ENCODE data around the gene FOXR1. TPM values are rescaled to one million over a fixed set of nuclear protein-coding genes. Genes with fewer than 3 reads are reported as not detected.
"Not testable (repeated sequence)": the region's sequence is repeated elsewhere in the genome, so short reads cannot be mapped to it uniquely, and the experiment has no call there.

FOXR1 gene
- polyA plus RNA-seq, 6 donors from 2014 or later = not detected

DNA sequence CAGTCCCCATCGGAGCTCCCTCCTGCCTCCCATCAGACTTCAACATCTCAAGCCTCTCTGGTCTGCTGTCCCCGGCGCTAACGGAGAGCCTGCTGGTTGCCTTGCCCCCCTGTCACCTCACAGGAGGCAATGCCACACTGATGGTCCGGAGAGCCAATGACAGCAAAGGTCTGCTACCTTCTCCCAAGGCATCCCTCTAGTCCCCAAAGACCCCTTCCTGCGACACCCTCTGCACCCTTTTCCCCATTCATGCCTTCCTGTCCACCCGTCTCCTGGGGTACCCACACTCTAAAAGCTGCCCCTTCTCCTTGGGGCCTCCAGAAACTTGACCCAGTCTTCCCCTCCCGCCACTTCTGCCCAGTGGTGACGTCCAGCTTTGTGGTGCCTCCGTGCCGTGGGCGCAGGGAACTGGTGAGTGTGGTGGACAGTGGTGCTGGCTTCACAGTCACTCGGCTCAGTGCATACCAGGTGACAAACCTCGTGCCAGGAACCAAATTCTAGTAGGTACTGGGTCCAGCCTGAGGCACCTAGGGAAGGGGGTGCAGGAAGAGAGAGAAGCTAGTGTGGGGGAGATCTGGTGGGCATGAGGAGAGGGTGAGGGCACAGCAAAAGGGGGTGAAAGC, 14.6 kb upstream of the FOXR1 start:
- peaks cover 9 to 11% (median 10%) of the 10 kb centered on the region in 3 donors for H3K4me1 Mint-ChIP-seq
- peak overlapping the region in 1 of 8 donors; percentile 21 for H3K4me3 Mint-ChIP-seq
- DNase-seq = no peak
- H3K9me3 Mint-ChIP-seq = no peaks in the 10 kb centered on the region
- H3K27ac Mint-ChIP-seq = peak overlapping the region in 1 of 6 donors; percentile 83
- ATAC-seq (ENCODE audit: low read depth in 2 of 2) = peak; percentile 16 to 17
- peaks cover 0 to 43% (median 30%) of the 10 kb centered on the region in 3 donors for H3K27me3 Mint-ChIP-seq
- no peaks in the 10 kb centered on the region for H3K36me3 Mint-ChIP-seq

- Mint-ChIP-seq H3K4me1 (peaks cover 9 to 11% (median 10%) of the 10 kb centered on the region in 3 donors), H3K4me3 (no peak overlapping the region), H3K27me3 (peaks cover 4 to 43% (median 30%) of the 10 kb centered on the region in 3 donors), H3K27ac (peak overlapping the region in 3 of 6 donors; percentile 56 to 72 (median 70)), H3K9me3 (no peaks in the 10 kb centered on the region), H3K36me3 (no peaks in the 10 kb centered on the region)
- ATAC-seq (ENCODE audit: low read depth in 2 of 2) (no peak), DNase-seq (no peak)
Measured at GRCh38 chr11:118957549-118957948, 14.0 kb upstream of the FOXR1 start.

DNA sequence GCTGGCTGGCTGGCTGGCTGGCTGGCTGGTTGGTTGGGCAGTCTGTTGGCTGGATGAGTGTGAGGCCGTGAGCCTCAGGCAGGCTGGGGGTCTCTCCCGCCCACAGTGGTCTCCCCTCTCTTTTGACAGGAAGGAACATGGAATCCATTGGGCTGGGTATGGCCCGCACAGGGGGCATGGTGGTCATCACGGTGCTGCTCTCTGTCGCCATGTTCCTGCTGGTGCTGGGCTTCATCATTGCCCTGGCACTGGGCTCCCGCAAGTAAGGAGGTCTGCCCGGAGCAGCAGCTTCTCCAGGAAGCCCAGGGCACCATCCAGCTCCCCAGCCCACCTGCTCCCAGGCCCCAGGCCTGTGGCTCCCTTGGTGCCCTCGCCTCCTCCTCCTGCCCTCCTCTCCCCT, 13.6 kb upstream of the FOXR1 start:
- ATAC-seq (ENCODE audit: low read depth in 2 of 2) (no peak), DNase-seq (no peak)
- H3K27ac Mint-ChIP-seq = peak overlapping the region in 3 of 6 donors; percentile 44 to 77 (median 76)
- H3K4me1 Mint-ChIP-seq = peaks cover 9 to 11% (median 10%) of the 10 kb centered on the region in 3 donors
- H3K27me3 Mint-ChIP-seq = peaks cover 4 to 43% (median 27%) of the 10 kb centered on the region in 3 donors
- peak overlapping the region in 1 of 8 donors; percentile 29 for H3K4me3 Mint-ChIP-seq
- H3K36me3 Mint-ChIP-seq = no peaks in the 10 kb centered on the region
- H3K9me3 Mint-ChIP-seq = no peaks in the 10 kb centered on the region

DNA sequence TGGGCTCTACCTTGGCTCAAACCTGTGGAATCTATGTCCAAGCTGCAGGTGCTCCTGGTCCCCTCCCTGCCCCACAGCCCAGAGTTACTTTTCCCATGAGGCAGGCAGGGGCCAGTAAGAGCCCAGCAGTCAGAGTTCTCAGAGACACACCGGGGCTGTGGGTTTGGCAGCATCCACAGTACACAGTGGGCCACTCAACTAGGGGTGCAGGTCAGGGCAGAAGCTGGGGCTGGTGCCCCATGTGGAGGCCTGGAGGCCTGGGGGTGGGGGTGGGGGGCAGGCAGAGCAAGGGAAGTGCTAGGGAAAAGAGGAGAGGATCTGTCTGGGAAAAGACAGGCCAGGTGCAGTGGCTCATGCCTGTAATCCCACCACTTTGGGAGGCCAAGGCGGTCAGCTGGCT, 13.0 kb upstream of the FOXR1 start:
- no peak for DNase-seq
- H3K4me3 Mint-ChIP-seq = no peak overlapping the region
- H3K27ac Mint-ChIP-seq = no peak overlapping the region
- H3K9me3 Mint-ChIP-seq = no peaks in the 10 kb centered on the region
- ATAC-seq (ENCODE audit: low read depth in 2 of 2) = no peak
- peaks cover 9 to 11% (median 10%) of the 10 kb centered on the region in 3 donors for H3K4me1 Mint-ChIP-seq
- no peaks in the 10 kb centered on the region for H3K36me3 Mint-ChIP-seq
- peaks cover 4 to 42% (median 23%) of the 10 kb centered on the region in 3 donors for H3K27me3 Mint-ChIP-seq

GRCh38 chr11:118961189-118961588, 10.4 kb upstream of the FOXR1 start:
- Mint-ChIP-seq H3K4me3 (no peak overlapping the region), H3K27ac (no peak overlapping the region), H3K9me3 (no peaks in the 10 kb centered on the region), H3K36me3 (no peaks in the 10 kb centered on the region), H3K27me3 (peaks cover 2 to 18% (median 4%) of the 10 kb centered on the region in 3 donors), H3K4me1 (peaks cover 9 to 10% (median 10%) of the 10 kb centered on the region in 3 donors)
- DNase-seq (no peak), ATAC-seq (ENCODE audit: low read depth in 2 of 2) (no peak)

GRCh38 chr11:118961591-118961990, 10.0 kb upstream of the FOXR1 start:
- Mint-ChIP-seq H3K4me1 (peaks cover 5 to 6% (median 6%) of the 10 kb centered on the region in 3 donors), H3K27ac (no peak overlapping the region), H3K27me3 (peaks cover 0 to 14% (median 4%) of the 10 kb centered on the region in 3 donors), H3K36me3 (no peaks in the 10 kb centered on the region), H3K4me3 (no peak overlapping the region), H3K9me3 (no peaks in the 10 kb centered on the region)
- DNase-seq (no peak), ATAC-seq (ENCODE audit: low read depth in 2 of 2) (no peak)

DNA sequence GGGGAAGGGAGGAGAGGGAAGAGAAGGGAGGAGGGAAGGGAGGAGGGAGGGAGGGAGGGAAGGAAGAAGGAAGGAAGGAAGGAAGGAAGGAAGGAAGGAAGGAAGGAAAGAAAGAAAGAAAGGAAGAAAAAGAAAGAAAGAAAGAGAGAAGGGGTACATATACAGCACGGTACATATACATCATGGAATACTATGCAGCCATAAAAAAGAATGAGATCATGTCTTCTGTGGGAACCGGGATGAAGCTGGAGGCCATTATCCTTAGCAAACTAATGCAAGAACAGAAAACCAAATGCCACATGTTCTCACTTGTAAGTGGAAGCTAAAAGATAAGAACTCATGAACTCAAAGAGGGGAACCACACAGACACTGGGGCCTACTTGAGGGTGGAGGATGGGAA, 2.1 kb upstream of the FOXR1 start:
- not testable (repeated sequence) for ATAC-seq (ENCODE audit: low read depth in 2 of 2)

GRCh38 chr11:118973985-118974384, 2.4 kb downstream of the FOXR1 start:
- Mint-ChIP-seq H3K4me3 (no peak overlapping the region), H3K27ac (no peak overlapping the region), H3K9me3 (peaks cover 0 to 2% (median 0%) of the 10 kb centered on the region in 7 donors), H3K4me1 (no peaks in the 10 kb centered on the region), H3K27me3 (peaks cover 34 to 47% (median 40%) of the 10 kb centered on the region in 3 donors), H3K36me3 (peaks cover 0 to 8% of the 10 kb centered on the region in 2 donors)
- ATAC-seq (ENCODE audit: low read depth in 2 of 2) = no peak
- DNase-seq = no peak

More for the DNA sequence above, 2.1 kb upstream of the FOXR1 start:
- not testable (repeated sequence) for H3K27ac Mint-ChIP-seq, H3K4me3 Mint-ChIP-seq, H3K9me3 Mint-ChIP-seq, H3K4me1 Mint-ChIP-seq, DNase-seq, H3K36me3 Mint-ChIP-seq
- peaks cover 20 to 28% (median 22%) of the 10 kb centered on the region in 3 donors for H3K27me3 Mint-ChIP-seq

DNA sequence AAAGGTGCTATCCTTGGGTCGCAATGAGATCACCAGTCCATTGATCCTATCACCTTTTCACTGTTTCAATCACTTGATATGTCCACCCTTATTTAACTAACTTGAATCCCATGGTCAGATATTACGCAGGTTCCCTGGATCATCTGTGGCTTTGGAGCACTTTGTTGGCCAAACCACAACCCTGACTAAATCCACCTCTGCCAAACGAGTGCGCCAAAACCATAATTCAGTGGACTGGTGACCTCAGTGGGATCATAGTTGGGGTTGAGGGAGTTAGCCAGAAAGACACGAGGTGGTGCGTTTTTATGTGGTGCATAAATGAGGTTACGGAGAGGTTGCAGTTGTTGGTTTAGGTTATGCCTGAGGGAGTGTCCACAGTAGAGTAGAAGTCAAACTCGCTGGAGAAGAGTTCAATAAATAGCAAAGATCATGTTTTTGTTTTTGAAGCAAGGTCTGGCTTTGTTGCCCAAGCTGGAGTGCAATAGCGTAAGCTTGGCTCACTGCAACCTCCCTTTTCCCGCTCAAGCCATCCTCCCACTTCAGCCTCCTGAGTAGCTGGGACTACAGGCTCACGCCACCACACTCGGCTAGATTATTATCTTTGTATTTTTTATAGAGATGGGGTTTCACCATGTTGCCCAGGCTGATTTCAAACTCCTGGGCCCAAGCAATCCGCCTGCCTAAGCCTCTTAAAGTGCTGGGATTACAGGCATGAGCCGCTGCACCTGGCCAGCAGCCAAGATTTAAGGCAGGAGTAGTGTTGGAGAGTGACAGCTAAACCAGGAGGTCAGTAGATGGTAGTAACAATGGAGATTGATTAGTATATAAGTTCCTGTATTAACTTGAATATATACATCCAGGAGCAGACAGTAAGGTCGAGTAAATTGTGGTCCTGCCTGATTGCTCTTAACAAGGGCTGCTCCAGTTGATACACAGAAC, 4.5 kb downstream of the FOXR1 start:
- Mint-ChIP-seq H3K4me1 (peaks cover 0 to 6% (median 0%) of the 10 kb centered on the region in 3 donors), H3K27ac (no peak overlapping the region), H3K4me3 (no peak overlapping the region), H3K36me3 (peaks cover 0 to 8% of the 10 kb centered on the region in 2 donors), H3K9me3 (no peaks in the 10 kb centered on the region), H3K27me3 (peaks cover 28 to 44% (median 39%) of the 10 kb centered on the region in 3 donors)
- DNase-seq (no peak), ATAC-seq (ENCODE audit: low read depth in 2 of 2) (no peak)

DNA sequence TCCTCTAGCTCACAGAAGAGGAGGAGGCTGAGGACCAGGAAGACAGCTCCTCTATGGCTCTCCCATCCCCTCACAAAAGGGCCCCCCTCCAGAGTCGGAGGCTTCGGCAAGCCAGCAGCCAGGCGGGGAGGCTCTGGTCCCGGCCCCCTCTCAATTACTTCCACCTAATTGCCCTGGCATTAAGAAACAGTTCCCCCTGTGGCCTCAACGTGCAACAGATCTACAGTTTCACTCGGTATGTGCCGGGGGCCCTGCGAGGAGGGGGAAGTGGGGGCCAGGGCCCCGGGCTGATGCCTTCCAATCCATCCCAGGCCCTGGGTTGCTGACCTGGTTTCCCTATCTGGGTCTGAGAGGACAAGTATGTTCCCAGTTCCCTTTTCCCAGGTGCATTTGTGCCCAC, 7.9 kb downstream of the FOXR1 start:
- H3K27ac Mint-ChIP-seq = no peak overlapping the region
- no peaks in the 10 kb centered on the region for H3K36me3 Mint-ChIP-seq
- peak; percentile 33 to 40 for ATAC-seq (ENCODE audit: low read depth in 2 of 2)

DNA sequence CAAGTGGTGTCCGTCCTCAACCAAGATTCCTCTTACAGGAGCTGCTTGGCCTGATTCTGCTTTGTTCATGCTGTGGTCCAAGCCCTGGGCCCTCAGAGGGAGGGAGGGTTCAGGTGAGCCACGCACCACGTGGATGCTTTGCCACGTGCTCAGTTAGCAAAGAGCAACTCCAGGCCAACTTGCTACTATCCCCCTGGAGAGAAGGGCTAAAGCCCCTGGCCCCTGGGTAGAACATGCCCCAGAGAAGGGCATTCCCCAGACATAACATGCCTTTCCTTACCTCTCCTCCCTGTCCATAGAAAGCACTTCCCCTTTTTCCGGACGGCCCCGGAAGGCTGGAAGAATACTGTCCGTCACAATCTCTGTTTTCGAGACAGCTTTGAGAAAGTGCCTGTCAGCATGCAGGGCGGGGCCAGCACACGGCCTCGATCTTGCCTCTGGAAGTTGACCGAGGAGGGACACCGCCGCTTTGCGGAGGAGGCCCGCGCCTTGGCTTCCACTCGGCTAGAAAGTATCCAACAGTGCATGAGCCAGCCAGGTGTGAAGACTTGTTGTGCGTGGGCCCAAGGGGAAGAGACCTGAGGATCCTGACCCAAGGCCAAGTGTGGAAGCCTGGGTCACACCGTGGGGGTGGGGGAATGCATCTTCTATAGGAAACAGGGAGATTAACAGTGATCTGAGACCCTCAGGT, 8.8 kb downstream of the FOXR1 start:
- H3K4me1 Mint-ChIP-seq = peaks cover 0 to 6% (median 0%) of the 10 kb centered on the region in 3 donors

More for the DNA sequence above, 7.9 kb downstream of the FOXR1 start:
- no peak for DNase-seq
- Mint-ChIP-seq H3K4me3 (peak overlapping the region in 1 of 8 donors; percentile 25), H3K27me3 (peaks cover 20 to 33% (median 26%) of the 10 kb centered on the region in 3 donors), H3K9me3 (no peaks in the 10 kb centered on the region), H3K4me1 (peaks cover 0 to 6% (median 0%) of the 10 kb centered on the region in 3 donors)

GRCh38 chr11:118984337-118984736, 12.8 kb downstream of the FOXR1 start:
- not testable (repeated sequence) for H3K27ac Mint-ChIP-seq; ATAC-seq (ENCODE audit: low read depth in 2 of 2); DNase-seq; H3K4me3 Mint-ChIP-seq; H3K9me3 Mint-ChIP-seq; H3K36me3 Mint-ChIP-seq
- Mint-ChIP-seq H3K27me3 (peaks cover 0 to 14% (median 0%) of the 10 kb centered on the region in 3 donors), H3K4me1 (peaks cover 0 to 12% (median 4%) of the 10 kb centered on the region in 3 donors)

More for the DNA sequence above, 8.8 kb downstream of the FOXR1 start:
- Mint-ChIP-seq H3K36me3 (no peaks in the 10 kb centered on the region), H3K27me3 (peaks cover 12 to 26% (median 17%) of the 10 kb centered on the region in 3 donors), H3K27ac (peak overlapping the region in 1 of 6 donors; percentile 58), H3K9me3 (no peaks in the 10 kb centered on the region), H3K4me3 (peak overlapping the region in 1 of 8 donors; percentile 61)
- no peak for DNase-seq
- ATAC-seq (ENCODE audit: low read depth in 2 of 2) = no peak

GRCh38 chr11:118984825-118985224, 13.3 kb downstream of the FOXR1 start:
- peaks cover 0 to 9% (median 0%) of the 10 kb centered on the region in 3 donors for H3K27me3 Mint-ChIP-seq
- no peak for DNase-seq
- ATAC-seq (ENCODE audit: low read depth in 2 of 2) = no peak
- H3K4me3 Mint-ChIP-seq = no peak overlapping the region
- no peaks in the 10 kb centered on the region for H3K36me3 Mint-ChIP-seq
- H3K27ac Mint-ChIP-seq = no peak overlapping the region
- H3K4me1 Mint-ChIP-seq = peaks cover 0 to 7% (median 4%) of the 10 kb centered on the region in 3 donors
- no peaks in the 10 kb centered on the region for H3K9me3 Mint-ChIP-seq

All from naive B cell (primary cell).